HG03558 (cell line): Measurements from ENCODE around the gene CCDC150.
"Not testable (repeated sequence)": the region's sequence is repeated elsewhere in the genome, so short reads cannot be mapped to it uniquely, and the experiment has no call there.

Source experiments
- ATAC-seq: cut with Tn5 transposase; IDR thresholded peaks from one replicate; pipeline ENCODE4 v1.9.1; 2021; ENCODE audit warnings: moderate number of reproducible peaks; ENCODE audit not compliant: unreplicated experiment; ENCODE audit errors: extremely low read depth

Gene CCDC150

GRCh38 chr2:196703695-196704094 is 64.2 kb downstream of the CCDC150 start:
- no peak for ATAC-seq

- not testable (repeated sequence) for ATAC-seq
Observed at GRCh38 chr2:196710056-196710455, 70.5 kb downstream of the CCDC150 start.

GRCh38 chr2:196711625-196712024 is 72.1 kb downstream of the CCDC150 start:
- no peak for ATAC-seq

- ATAC-seq = no peak
Observed at GRCh38 chr2:196712867-196713266, 73.4 kb downstream of the CCDC150 start.

GRCh38 chr2:196718419-196719109 is 79.0 kb downstream of the CCDC150 start:
- no peak for ATAC-seq

- no peak for ATAC-seq
Observed at GRCh38 chr2:196719110-196719872, 79.8 kb downstream of the CCDC150 start.

- no peak for ATAC-seq
Observed at GRCh38 chr2:196723571-196723970, 84.1 kb downstream of the CCDC150 start.

- no peak for ATAC-seq
Observed at GRCh38 chr2:196725218-196725617, 85.7 kb downstream of the CCDC150 start.

- no peak for ATAC-seq
Observed at GRCh38 chr2:196725882-196726281, 86.4 kb downstream of the CCDC150 start.

GRCh38 chr2:196729418-196729817 is 89.9 kb downstream of the CCDC150 start:
- ATAC-seq = no peak

- not testable (repeated sequence) for ATAC-seq
Observed at GRCh38 chr2:196736646-196737045, 97.1 kb downstream of the CCDC150 start.

GRCh38 chr2:196737046-196737445 is 97.5 kb downstream of the CCDC150 start:
- ATAC-seq = no peak

- no peak for ATAC-seq
Observed at GRCh38 chr2:196739031-196739430, 99.5 kb downstream of the CCDC150 start.

- ATAC-seq = no peak
Observed at GRCh38 chr2:196742216-196742615, 102.7 kb downstream of the CCDC150 start.

- ATAC-seq = no peak
Observed at GRCh38 chr2:196742685-196743084, 103.2 kb downstream of the CCDC150 start.

GRCh38 chr2:196743165-196743564 is 103.7 kb downstream of the CCDC150 start:
- ATAC-seq = no peak

- ATAC-seq = no peak
Observed at GRCh38 chr2:196745711-196746110, 106.2 kb downstream of the CCDC150 start.

GRCh38 chr2:196747400-196747799 is 107.9 kb downstream of the CCDC150 start:
- ATAC-seq = no peak

GRCh38 chr2:196748123-196748522 is 108.6 kb downstream of the CCDC150 start:
- ATAC-seq = no peak

- no peak for ATAC-seq
Observed at GRCh38 chr2:196750291-196750923, 110.9 kb downstream of the CCDC150 start.

GRCh38 chr2:196750977-196751631 is 111.6 kb downstream of the CCDC150 start:
- no peak for ATAC-seq
